Stimulated activated CD4-positive, alpha-beta T cell treated with anti-CD3 and anti-CD28 coated beads, Interleukin-2, amount 100 ng/mL, for 24 hours (primary cell): ENCODE data around the gene SPRED3.

Experiments used
- DNase-seq, 2 donors: peaks; one replicate each; pipeline ENCODE4 v3.0.0-alpha.2; 2020

The SPRED3 gene

DNA sequence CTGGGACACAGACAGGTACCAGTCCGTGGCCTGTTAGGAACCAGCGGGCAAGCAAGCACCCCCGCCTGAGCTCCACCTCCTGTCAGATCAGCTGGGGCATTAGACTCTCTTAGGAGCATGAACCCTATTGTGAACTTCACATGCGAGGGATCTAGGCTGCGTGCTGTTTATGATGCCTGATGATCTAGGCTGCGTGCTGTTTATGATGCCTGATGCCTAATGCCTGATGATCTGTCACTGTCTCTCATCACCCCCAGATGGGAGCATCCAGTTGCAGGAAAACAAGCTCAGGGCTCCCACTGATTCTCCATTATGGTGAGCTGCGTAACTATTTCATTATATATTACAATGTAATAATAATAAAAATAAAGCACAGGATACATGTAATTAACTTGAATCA, 33.9 kb downstream of the SPRED3 start:
- DNase-seq = no peak

DNA sequence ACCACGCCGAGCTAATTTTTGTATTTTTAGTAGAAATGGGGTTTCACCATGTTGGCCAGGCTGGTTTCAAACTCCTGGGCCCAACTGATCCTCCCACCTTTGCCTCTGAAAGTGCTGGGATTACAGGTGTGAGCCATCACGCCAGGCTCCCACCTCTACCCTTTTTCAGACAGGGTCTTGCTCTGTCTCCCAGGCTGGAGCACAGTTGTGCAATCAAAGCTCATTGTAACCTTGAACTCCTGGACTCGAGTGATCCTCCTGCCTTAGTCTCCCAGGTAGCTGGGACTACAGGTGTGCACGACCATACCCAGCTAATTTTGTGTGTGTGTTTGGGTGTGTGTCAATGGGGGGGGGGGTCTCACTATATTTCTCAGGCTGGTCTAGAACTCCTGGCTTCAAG, 35.8 kb downstream of the SPRED3 start:
- no peak for DNase-seq

DNA sequence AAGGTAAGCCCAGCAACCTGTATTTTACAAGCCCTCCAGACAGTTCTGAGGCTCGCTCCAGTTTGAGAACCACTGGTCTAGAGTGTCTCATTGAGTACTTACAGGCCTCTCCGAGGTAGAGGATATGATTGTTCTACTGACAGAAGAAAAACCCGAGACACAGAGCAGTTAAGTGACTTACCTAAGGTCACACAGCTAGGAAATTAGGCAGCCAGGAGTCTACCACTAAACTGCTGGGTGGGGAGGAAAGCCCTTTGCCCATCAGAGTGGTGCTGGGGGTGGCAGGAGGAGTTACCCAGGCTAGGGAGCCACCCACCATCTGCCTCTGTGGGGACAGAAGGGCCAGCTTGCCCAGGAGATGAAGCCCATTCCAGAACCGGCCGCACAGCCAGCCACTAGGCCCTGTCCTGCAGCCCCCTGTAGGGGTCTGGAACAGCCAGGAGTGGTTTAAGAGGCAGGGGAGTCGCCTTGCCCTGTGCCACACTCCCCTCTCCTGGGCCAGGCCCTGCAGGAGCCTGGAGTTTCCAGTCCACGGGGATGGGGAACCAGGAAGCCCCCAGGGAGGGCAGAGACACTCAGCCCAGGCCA, 36.8 kb downstream of the SPRED3 start:
- DNase-seq = no peak

DNA sequence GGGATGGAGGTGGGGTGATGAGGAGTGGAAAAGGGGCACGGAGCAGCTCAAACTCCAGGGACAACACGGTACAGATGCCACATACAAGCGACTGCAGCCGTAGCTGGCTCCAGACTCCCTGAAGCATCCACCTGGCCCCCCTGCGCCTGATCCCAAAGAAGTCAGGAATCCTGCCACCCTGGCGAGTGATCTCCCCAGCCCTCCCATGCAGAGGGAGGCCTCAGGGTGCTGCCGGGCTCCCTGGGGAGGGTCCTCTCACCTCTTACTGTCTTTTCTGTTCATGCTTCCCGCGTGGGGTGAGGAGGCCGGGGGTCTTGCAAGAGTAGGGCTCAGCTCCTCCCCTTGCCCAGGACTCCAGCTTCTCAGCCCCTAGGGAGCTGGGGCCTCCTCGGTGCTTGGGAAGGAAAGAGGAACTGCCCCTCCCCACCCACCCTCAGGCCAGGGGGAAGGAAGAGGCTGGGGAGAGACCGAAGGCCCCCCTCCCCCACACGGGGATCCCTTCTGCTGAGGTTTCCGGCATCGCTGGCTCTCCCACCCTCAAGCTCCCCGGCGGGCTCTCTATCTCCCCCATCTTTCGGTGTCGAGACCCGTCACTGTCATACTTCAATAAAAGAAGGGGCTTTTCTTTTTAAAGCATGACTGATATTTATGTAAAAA, 37.4 kb downstream of the SPRED3 start, which contains the start of gene RASGRP4:
TSS of gene RASGRP4 (minus strand) at position 410 of the 657 bp plus-strand sequence. CDS start at position 282, 128 bp downstream.
- DNase-seq = peak; percentile 62 to 65

DNA sequence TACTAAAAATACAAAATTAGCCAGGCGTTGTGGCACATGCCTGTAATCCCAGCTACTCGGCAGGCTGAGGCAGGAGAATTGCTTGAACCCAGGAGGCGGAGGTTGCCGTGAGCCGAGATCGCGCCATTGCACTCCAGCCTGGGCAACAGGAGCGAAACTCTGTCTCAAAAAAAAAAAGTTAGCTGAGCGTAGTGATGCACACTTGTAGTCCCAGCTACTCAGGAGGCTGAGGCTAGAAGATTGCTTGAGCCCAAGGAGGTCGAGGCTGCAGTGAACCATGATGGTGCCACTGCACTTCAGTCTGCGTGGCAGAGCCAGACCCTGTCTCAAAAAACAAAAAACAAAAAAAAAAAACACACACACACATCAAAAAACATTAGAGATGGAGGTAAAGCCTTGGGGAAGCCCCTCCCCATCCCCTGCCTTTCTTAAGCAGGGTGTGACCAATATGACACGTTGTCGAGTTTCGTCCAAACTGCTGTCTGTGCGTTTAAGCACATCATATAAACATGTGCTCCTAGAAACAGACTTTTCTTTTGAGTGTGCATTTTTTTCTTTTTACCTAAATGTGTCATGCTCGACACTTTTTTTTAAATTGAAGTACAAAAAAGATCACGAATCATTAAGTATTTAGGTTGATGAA, 38.7 kb downstream of the SPRED3 start:
- DNase-seq = peak; percentile 60 to 65

DNA sequence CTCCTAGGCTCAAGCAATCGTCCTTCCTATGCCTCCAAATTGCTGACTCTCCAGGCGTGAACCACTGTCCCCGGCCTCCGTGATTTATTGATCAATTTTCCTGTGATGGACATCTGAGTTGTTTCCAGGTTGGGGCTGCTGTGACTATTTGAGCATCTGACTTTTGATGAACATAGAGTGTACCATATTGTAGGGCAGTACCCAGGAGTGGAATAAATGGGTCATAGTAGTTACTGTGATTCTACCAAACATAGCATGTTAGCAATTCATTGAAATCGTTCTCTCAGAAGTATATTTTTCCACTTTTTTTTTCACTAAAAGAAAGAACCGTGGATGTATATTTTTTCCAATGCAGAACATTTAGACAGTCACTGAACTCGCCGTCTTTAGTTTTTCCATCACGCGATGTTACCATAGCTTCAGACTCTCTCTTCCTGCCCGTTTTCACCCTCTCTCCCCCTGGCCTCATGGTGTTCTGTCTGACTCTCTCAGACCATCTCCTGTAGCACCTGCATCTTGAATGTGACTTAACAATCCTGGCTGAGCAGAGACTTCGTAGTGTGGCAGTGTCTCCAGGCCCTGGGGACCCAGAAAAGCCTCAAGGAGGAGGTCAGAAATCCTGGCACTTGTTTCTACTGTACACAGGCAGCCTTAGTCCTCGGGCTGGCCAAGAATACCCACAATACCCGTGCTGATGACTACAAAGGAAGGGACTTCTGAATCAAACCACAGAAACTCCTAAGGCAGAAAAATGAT, 40.7 kb downstream of the SPRED3 start:
- DNase-seq = peak; percentile 43 to 47

DNA sequence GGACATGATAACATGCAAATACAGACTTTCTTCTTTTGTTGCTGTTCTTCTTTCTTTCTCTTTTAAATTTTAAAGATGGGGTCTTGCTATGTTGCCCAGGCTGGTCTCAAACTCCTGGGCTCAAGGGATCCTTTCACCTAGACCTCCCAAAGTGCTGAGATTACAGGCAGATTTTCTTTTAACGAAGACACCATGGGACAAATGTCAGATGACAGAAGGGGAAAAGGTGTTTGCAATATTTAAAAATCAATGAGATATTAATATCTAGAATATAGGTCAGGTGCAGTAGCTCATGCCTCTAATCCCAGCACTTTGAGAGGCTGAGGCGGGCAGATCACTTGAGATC, 41.3 kb downstream of the SPRED3 start:
- no peak for DNase-seq

DNA sequence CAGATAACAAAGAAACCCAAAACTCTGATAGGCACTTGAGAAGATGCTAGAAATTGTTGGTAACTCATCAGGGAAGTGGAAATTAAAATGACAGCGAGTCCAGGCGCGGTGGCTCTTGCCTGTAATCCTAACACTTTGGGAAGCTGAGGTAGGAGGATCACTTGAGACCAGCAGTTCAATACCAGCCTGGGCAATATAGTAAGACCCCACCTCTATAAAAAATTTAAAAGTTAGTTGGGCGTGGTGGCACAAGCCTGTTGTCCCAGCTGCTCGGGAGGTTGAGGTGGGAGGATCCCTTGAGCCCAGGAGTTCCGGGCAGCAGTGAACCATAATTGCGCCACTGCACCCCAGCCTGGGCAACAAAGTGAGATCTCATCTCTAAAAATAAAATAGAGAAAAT, 42.4 kb downstream of the SPRED3 start:
- DNase-seq = no peak

DNA sequence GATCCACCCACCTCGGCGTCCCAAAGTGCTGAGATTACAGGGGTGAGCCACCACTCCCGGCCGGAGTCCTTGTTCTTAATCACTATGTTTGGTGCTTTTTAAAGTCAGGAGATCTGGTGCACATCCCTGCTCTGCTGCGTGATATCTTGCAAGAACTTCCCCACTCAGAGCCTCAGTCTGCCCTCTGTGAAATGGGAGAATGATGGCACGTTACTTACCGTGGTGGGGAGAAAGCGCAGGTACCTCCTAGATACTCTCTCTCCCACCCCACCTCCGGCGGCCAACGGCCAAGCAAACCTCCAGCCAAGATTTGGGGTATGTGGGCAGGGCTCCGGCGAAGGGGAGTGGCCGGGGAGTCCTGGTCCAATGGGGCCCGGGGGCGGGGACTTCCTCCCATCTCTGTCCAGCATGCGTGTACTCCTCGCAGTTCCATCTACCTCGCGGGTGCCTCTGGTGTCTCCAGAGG, 44.8 kb downstream of the SPRED3 start, which contains the start of gene RYR1:
TSS of gene RYR1 (plus strand) at position 424 of the 466 bp plus-strand sequence. CDS start 139 bp downstream, outside the sequence.
- peak; percentile 69 to 79 for DNase-seq

DNA sequence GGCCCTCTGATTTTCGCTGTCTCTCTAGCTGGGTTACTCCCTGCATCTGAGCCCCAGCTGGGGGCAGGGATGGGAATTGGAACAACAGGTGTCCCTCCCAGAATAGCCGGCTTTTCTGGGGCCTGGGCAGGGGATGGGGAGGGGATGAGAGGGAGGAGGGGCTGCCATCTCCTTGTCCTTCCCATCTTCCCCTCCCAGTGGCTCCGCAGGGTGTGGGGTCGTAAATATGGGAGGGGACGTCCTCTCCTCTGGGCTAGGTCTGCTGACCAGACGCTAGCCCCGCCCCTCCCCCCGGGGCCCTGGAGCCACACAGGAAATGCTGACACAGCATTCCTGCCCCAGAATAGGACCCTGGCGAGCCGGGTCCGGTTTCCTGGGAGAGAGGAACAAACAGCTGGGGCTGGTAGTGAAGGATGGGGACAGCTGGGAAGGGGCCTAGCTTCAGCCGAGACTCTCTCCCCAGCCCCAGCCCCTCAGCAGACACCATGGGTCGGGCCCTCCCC, 46.1 kb downstream of the SPRED3 start:
- no peak for DNase-seq

DNA sequence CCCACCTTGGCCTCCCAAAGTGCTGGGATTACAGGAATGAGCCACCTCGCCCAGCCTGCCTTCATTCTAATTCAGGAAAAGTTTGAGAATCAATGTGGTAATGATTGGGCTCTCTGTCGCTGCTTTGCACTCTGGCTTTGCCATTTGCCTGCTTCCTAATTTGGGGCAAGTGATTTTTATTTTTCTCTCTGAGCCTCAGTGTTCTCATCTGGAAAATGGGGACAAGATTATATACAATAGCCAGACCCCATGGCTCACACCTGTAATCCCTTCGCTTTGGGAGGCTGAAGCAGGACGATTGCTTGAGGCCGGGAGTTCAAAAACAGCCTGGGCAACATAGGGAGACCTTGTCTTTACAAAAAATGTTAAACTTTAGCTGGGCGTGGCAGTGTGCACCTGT, 48.8 kb downstream of the SPRED3 start:
- DNase-seq = no peak

DNA sequence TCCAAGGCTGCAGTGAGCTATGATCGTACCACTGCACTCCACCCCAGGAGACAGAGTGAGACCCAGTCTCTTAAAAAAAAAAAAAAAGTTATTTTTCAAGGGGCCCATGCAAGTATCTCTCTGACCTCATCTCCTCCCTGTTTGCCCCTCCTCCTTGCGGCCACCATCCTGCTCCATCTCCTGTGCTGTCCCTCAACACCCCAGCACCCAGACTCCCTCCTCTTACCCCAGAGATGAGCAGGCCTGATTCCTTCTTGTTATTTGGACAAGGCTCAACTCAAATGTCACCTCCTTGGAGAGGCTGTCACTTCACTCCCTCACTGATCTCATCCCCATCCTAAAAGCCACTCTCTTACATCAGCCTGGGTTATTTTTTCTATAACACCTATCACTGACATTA, 49.4 kb downstream of the SPRED3 start:
- no peak for DNase-seq

DNA sequence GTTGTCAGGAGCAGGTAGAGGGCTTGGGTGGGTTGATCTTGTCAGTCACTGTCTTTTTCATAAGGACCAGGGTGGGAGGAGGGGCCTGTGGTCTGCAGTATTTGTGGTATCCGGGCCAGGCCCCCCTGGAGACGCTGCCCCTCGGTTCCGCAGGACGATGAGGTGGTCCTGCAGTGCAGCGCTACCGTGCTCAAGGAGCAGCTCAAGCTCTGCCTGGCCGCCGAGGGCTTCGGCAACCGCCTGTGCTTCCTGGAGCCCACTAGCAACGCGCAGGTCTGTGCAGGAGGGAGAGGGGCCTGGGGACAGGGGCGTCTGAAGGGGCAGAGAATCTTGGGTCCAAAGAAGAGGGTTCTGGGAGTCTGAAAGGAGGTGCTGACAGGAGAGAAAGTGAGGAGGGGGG, 52.1 kb downstream of the SPRED3 start:
- no peak for DNase-seq

DNA sequence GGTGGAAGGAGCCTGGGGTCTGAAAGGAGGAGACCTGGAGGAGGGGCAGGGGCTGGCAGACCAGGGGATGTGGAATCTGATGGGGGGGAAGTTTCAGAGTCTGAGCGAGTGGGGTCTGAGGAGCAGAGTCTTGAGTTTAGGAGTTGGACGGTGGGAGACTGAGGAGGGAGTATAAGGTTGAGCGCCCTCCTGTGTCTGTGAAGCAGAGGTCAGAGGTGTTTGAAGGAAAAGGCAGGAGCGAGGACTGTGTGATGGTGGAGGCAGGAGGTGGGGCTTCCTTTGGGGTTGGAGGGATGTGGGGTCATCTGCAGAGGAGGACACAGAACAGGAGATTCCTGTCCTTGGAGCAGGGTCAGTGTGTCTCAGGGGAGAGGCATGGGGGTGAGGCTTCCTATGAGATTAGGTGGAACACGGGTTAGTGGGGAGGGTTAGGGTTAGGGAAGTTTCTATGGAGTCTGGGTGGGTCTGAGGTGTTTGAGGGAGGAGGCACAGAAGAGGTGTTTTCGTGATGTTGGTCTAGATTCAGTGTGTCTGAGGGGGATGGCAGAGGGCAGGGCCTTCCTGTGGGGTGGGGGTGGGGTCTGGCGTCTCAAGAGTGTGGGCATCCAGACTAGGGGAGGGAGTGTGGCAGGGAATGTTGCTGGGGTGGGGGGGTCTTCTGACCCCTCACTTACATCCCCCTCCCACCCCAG, 53.3 kb downstream of the SPRED3 start:
- no peak for DNase-seq

DNA sequence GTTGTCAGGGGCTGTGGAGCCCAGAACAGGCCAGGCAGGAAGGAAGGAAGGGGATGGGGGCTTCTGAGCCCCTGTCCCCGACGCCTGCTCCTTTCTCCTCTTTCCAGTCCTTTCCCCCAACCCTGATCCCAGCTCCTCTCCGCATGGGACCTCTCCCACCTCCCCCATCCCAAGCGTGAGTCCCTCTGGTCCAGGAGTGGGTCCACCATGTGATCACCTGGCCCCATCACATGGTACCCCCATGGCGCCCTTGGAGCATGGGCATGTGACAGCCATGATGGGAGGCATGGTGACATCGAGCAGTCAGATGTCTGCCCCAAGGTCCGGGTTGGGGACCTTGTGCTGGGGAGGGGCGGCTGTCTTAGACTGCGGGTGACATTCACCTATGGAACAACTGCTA, 54.2 kb downstream of the SPRED3 start:
- no peak for DNase-seq

DNA sequence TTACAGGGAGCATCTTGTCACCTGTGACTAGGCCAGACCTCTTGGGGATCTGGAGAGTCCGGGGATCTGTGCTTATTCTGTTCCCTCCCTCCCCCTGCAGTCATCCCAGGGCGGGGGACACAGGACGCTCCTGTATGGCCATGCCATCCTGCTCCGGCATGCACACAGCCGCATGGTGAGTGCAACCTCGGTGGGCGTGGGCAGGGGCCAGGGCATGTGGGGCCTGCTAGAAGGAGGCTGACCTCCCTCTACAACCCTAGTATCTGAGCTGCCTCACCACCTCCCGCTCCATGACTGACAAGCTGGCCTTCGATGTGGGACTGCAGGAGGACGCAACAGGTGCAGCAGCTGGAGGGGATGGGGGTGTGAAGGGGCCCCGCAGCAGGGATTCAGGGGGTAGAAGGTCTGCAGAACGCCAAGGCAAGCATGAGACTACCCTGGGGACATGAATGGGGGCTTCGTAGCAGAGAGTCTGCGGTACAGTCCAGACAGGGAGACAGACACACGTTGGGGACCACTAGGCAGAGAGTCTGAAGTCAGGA, 55.0 kb downstream of the SPRED3 start:
- DNase-seq = no peak

DNA sequence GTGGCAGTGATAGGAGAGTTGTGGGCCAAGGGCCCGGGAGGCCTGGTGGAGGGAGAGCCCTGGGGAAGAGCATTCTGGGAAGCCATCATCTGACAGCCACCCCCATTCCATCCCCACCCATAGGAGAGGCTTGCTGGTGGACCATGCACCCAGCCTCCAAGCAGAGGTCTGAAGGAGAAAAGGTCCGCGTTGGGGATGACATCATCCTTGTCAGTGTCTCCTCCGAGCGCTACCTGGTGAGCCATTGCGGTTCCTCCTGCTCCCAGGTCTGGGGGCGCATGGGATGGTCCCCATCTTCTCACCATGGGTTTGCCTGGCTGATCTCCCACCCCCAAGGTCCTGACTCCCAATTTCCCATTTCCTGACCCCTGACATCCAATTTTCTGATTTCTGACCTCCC, 55.5 kb downstream of the SPRED3 start:
- no peak for DNase-seq

DNA sequence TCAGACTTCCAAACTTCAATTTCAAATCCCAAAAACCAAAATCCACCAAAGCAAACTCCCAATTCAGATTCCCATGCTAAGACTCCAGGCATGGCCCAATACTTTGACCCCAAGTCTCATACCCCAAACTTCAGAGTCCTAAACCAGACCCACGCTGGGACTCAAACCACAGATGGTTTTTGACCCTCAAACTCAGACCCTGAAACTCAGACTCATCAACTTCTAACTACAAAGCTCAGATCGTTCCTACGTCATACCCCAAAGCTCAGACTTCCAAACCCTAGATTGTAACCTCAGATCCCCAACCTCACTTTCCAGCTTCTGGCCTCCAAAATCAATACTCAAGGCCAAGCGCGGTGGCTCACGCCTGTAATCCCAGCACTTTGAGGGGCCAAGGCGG, 56.9 kb downstream of the SPRED3 start:
- DNase-seq = no peak

DNA sequence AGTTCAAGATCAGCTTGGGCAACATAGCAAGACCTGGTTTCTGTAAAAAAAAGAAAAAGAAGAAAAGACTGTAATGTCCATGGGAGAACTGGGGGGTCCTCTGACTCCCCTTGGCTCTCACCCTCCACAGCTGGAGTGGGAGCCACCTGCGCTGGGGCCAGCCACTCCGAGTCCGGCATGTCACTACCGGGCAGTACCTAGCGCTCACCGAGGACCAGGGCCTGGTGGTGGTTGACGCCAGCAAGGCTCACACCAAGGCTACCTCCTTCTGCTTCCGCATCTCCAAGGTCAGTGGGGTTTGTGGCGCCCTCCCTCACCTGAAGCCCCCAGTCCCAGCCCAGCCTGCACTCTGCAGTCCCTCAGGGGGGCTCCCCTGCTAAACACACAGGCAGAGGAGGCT, 59.7 kb downstream of the SPRED3 start:
- DNase-seq = no peak
